Neural progenitor cell (in vitro differentiated cells): ENCODE measurements around the gene MIR17HG. TPM values are rescaled to one million over a fixed set of nuclear protein-coding genes. Genes with fewer than 3 reads are reported as not detected.

Source experiments
- DNase-seq: peaks from one replicate; pipeline ENCODE4 v3.0.0-alpha.2; 2016; ENCODE audit warnings: low spot score
- H2AFZ ChIP-seq: fragments of 200-600 bp; sonication (generic); replicated peaks from 2 replicates; pipeline ENCODE4 v1.6.1; 2016; ENCODE audit warnings: antibody characterized with exemption
- H3F3A ChIP-seq: fragments of 200-600 bp; sonication (generic); 2 replicates; pipeline ENCODE4 v1.6.1; 2016; ENCODE audit warnings: antibody characterized with exemption, low read depth
- H3K27ac ChIP-seq: fragments of 200-600 bp; sonication (generic); 2 replicates; pipeline ENCODE4 v1.5.1; 2016; ENCODE audit warnings: mild to moderate bottlenecking
- H3K27me3 ChIP-seq: fragments of 200-600 bp; sonication (generic); 2 replicates; pipeline ENCODE4 v1.6.1; 2016; ENCODE audit warnings: mild to moderate bottlenecking, moderate library complexity
- H3K36me3 ChIP-seq: fragments of 200-600 bp; sonication (generic); 2 replicates; pipeline ENCODE4 v1.5.1; 2016
- H3K4me1 ChIP-seq: fragments of 200-600 bp; sonication (generic); 2 replicates; pipeline ENCODE4 v1.6.1; 2016; ENCODE audit warnings: mixed run types
- H3K4me2 ChIP-seq: fragments of 200-600 bp; sonication (generic); 2 replicates; pipeline ENCODE4 v1.6.1; 2016
- H3K4me3 ChIP-seq: fragments of 200-600 bp; sonication (generic); 2 replicates; pipeline ENCODE4 v1.5.1; 2016
- H3K79me2 ChIP-seq: fragments of 200-600 bp; sonication (generic); 2 replicates; pipeline ENCODE4 v1.6.1; 2016; ENCODE audit warnings: low read depth
- H3K9ac ChIP-seq: fragments of 200-600 bp; sonication (generic); 2 replicates; pipeline ENCODE4 v1.6.1; 2016
- H3K9me3 ChIP-seq: fragments of 200-600 bp; sonication (generic); 2 replicates; pipeline ENCODE4 v1.5.1; 2016; ENCODE audit warnings: low read depth
- H4K20me1 ChIP-seq: fragments of 200-600 bp; sonication (generic); 2 replicates; pipeline ENCODE4 v1.6.1; 2016; ENCODE audit warnings: low read depth
- H3K27ac Mint-ChIP-seq: 3 replicates; pipeline ENCODE4 v1.8.0; 2021; ENCODE audit warnings: mixed read lengths
- H3K27me3 Mint-ChIP-seq: 2 replicates; pipeline ENCODE4 v1.8.0; 2022; ENCODE audit warnings: low read depth, mild to moderate bottlenecking, inconsistent platforms, moderate library complexity, mixed read lengths; ENCODE audit not compliant: insufficient read depth
- H3K36me3 Mint-ChIP-seq: 3 replicates; pipeline ENCODE4 v1.8.0; 2021; ENCODE audit warnings: mixed read lengths
- H3K4me1 Mint-ChIP-seq: 3 replicates; pipeline ENCODE4 v1.8.0; 2021; ENCODE audit warnings: mixed read lengths
- H3K4me3 Mint-ChIP-seq: 3 replicates; pipeline ENCODE4 v1.8.0; 2021; ENCODE audit warnings: mild to moderate bottlenecking, moderate library complexity, mixed read lengths
- H3K9me3 Mint-ChIP-seq: 3 replicates; pipeline ENCODE4 v1.8.0; 2020; ENCODE audit warnings: mixed read lengths
- EZH2 ChIP-seq: fragments of 200-600 bp; sonication (generic); IDR thresholded peaks from 2 replicates; pipeline ENCODE4 v1.6.1; 2017; ENCODE audit warnings: antibody characterized with exemption, mild to moderate bottlenecking, moderate library complexity
- EZH2phosphoT487 ChIP-seq: fragments of 200-600 bp; sonication (generic); IDR thresholded peaks from 2 replicates; pipeline ENCODE4 v1.6.1; 2017; ENCODE audit warnings: antibody characterized with exemption
- total RNA-seq: library from RNA; depleted of rRNA; stranded (reverse); fragments of >200 nt; gene quantifications from 2 replicates; pipeline ENCODE4 v1.2.3, GENCODE V29; 2015; ENCODE audit warnings: low replicate concordance
- TF ChIP-seq, protein P1 (sequence below): fragments of 200-600 bp; sonication (generic); IDR thresholded peaks from 2 replicates; pipeline ENCODE4 v1.5.1; 2017; ENCODE audit warnings: antibody characterized with exemption, mild to moderate bottlenecking

Gene MIR17HG
- total RNA-seq, 1 donor from 2014 or later: 69.7 TPM

- H2AFZ ChIP-seq: peak overlapping the region; percentile 74
- peak overlapping the region; percentile 62 for H3K4me3 ChIP-seq
- no peaks in the 10 kb centered on the region for H3K79me2 ChIP-seq
- TF ChIP-seq, protein P1, sequence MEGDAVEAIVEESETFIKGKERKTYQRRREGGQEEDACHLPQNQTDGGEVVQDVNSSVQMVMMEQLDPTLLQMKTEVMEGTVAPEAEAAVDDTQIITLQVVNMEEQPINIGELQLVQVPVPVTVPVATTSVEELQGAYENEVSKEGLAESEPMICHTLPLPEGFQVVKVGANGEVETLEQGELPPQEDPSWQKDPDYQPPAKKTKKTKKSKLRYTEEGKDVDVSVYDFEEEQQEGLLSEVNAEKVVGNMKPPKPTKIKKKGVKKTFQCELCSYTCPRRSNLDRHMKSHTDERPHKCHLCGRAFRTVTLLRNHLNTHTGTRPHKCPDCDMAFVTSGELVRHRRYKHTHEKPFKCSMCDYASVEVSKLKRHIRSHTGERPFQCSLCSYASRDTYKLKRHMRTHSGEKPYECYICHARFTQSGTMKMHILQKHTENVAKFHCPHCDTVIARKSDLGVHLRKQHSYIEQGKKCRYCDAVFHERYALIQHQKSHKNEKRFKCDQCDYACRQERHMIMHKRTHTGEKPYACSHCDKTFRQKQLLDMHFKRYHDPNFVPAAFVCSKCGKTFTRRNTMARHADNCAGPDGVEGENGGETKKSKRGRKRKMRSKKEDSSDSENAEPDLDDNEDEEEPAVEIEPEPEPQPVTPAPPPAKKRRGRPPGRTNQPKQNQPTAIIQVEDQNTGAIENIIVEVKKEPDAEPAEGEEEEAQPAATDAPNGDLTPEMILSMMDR: no peak
- TF ChIP-seq EZH2phosphoT487 (peak; percentile 62), EZH2 (peak; percentile 80)
- no peaks in the 10 kb centered on the region for H3K36me3 ChIP-seq
- no peaks in the 10 kb centered on the region for H3K9me3 ChIP-seq
- peak overlapping the region; percentile 81 for H3K4me3 Mint-ChIP-seq
- no peak overlapping the region for H3K9ac ChIP-seq
- no peaks in the 10 kb centered on the region for H3K9me3 Mint-ChIP-seq
- H3K27ac ChIP-seq: no peak overlapping the region
- DNase-seq: peak; percentile 34
- H3K4me1 Mint-ChIP-seq: peaks cover 5% of the 10 kb centered on the region
- peaks cover 16% of the 10 kb centered on the region for H4K20me1 ChIP-seq
- no peak overlapping the region for H3K27ac Mint-ChIP-seq
- no peaks in the 10 kb centered on the region for H3F3A ChIP-seq
- H3K27me3 Mint-ChIP-seq: peaks cover 27% of the 10 kb centered on the region
- peak overlapping the region; percentile 90 for H3K4me2 ChIP-seq
- peaks cover 93% of the 10 kb centered on the region for H3K27me3 ChIP-seq
- no peaks in the 10 kb centered on the region for H3K36me3 Mint-ChIP-seq
- H3K4me1 ChIP-seq: no peaks in the 10 kb centered on the region
Measured at GRCh38 chr13:91399189-91400062, 51.9 kb downstream of the MIR17HG start.

- DNase-seq: peak; percentile 4
- H3K4me2 ChIP-seq: no peak overlapping the region
- H3K27ac ChIP-seq: no peak overlapping the region
- no peaks in the 10 kb centered on the region for H3F3A ChIP-seq
- peaks cover 5% of the 10 kb centered on the region for H3K4me1 Mint-ChIP-seq
- H3K36me3 ChIP-seq: no peaks in the 10 kb centered on the region
- peaks cover 88% of the 10 kb centered on the region for H3K27me3 ChIP-seq
- H3K4me3 ChIP-seq: no peak overlapping the region
- H2AFZ ChIP-seq: no peak overlapping the region
- H3K9me3 ChIP-seq: no peaks in the 10 kb centered on the region
- no peak overlapping the region for H3K9ac ChIP-seq
- H3K27me3 Mint-ChIP-seq: peaks cover 27% of the 10 kb centered on the region
- no peak for TF ChIP-seq EZH2
- TF ChIP-seq, protein P1: no peak
- TF ChIP-seq EZH2phosphoT487: no peak
- H3K27ac Mint-ChIP-seq: no peak overlapping the region
- no peaks in the 10 kb centered on the region for H3K9me3 Mint-ChIP-seq
- peaks cover 16% of the 10 kb centered on the region for H4K20me1 ChIP-seq
- no peaks in the 10 kb centered on the region for H3K79me2 ChIP-seq
- H3K4me3 Mint-ChIP-seq: peak overlapping the region; percentile 81
- no peaks in the 10 kb centered on the region for H3K4me1 ChIP-seq
- no peaks in the 10 kb centered on the region for H3K36me3 Mint-ChIP-seq
Measured at GRCh38 chr13:91400063-91400399, 52.5 kb downstream of the MIR17HG start.

DNA sequence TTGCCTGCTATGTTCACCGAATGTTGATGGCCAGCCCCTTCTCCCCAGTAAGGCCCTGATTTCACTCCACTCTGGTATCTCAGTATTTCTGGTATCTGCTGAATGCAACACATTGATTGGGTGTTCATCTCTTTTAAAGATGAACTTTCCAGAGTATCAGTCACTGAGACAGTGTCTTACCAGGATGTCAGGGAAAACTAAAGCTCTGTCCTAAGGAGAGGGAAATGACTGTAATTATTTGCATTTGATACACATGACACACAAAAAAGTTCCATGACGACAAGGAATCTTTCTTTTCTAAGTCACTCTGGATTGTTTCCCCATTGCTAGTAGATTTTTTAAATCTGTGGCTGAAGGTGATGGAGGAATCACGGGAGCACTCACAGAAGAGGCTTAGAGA, 53.2 kb downstream of the MIR17HG start:
- Histone ChIP-seq H3F3A (no peaks in the 10 kb centered on the region), H3K9me3 (no peaks in the 10 kb centered on the region), H3K4me1 (no peaks in the 10 kb centered on the region), H3K36me3 (no peaks in the 10 kb centered on the region), H3K4me2 (no peak overlapping the region), H3K4me3 (no peak overlapping the region), H2AFZ (no peak overlapping the region), H4K20me1 (peaks cover 16% of the 10 kb centered on the region), H3K9ac (no peak overlapping the region), H3K27me3 (peaks cover 82% of the 10 kb centered on the region), H3K27ac (no peak overlapping the region), H3K79me2 (no peaks in the 10 kb centered on the region)
- TF ChIP-seq EZH2phosphoT487 (no peak), EZH2 (no peak)
- TF ChIP-seq, protein P1: no peak
- Mint-ChIP-seq H3K4me1 (peaks cover 5% of the 10 kb centered on the region), H3K36me3 (no peaks in the 10 kb centered on the region), H3K27me3 (peaks cover 27% of the 10 kb centered on the region), H3K9me3 (no peaks in the 10 kb centered on the region), H3K27ac (no peak overlapping the region), H3K4me3 (peak overlapping the region; percentile 24)
- no peak for DNase-seq
